Measurements from ENCODE around the gene HES4.
"Not testable (repeated sequence)": the region's sequence is repeated elsewhere in the genome, so short reads cannot be mapped to it uniquely, and the experiment has no call there.

HES4 gene

GRCh38 chr1:1033009-1033587 lies 33.2 kb upstream of the HES4 start:
- DNase-seq: peak; percentile 73

GRCh38 chr1:1032424-1032823 lies 32.5 kb upstream of the HES4 start:
- DNase-seq: no peak

- no peak for DNase-seq
Measured at GRCh38 chr1:1031659-1032235, 31.9 kb upstream of the HES4 start.

GRCh38 chr1:1030867-1031658 lies 31.2 kb upstream of the HES4 start:
- DNase-seq: not testable (repeated sequence)

- no peak for DNase-seq
Measured at GRCh38 chr1:1027791-1028190, 27.9 kb upstream of the HES4 start.

GRCh38 chr1:1026599-1027413 lies 26.9 kb upstream of the HES4 start:
- no peak for DNase-seq

- no peak for DNase-seq
Measured at GRCh38 chr1:1025730-1026129, 25.8 kb upstream of the HES4 start.

- DNase-seq: no peak
Measured at GRCh38 chr1:1024771-1025699, 25.1 kb upstream of the HES4 start.

- no peak for DNase-seq
Measured at GRCh38 chr1:1024149-1024770, 24.4 kb upstream of the HES4 start.

DNA sequence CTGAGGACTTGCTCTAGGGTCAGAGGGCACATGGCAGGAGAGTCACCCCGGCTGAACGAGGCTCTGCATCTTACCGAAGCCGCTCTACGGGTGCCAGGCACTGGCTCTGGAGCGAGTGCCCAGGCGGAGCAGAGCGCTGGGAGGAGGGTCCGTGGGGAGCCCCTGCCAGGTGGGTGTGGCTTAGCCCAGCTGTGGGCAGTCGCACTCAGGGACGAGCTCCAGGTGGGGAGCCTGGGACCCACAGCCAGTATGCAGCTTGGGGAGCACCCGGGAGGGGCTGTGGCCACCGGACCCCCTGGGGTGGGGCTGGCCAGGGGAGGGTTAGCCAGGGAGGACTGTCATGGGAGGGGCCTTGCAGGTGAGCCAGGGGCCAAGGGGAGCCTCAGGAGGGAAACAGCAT lies 23.8 kb upstream of the HES4 start:
- no peak for DNase-seq

DNA sequence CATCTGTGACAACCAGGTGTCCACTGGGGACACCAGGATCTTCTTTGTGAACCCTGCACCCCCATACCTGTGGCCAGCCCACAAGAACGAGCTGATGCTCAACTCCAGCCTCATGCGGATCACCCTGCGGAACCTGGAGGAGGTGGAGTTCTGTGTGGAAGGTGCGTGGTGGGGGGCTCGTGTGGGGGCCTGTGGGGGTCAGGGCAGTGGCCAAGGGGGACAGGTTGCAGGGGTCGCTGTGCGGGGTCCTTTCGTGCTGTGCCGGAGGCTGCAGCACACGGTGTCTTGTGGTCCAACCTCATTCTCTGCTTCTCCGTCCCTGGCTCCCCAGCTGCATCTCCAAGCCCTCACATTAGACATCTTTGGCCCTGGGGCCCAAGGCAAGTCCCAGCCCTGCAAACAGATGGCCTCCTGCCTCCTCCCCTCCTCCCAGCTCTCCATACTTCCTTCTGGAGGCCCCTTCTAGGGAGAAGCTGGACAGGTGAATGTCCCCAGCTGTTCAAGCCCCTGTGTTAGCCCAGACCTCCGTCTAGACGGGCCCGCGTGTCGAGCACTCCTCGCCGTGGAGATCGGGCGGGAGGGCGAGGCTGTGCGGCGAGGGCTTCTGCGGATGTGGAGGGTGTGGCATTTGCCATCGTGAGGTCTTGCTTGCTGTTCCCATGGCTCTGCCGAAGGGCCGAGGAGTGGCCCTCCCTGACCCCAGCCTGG lies 22.6 kb upstream of the HES4 start:
- DNase-seq: no peak

DNA sequence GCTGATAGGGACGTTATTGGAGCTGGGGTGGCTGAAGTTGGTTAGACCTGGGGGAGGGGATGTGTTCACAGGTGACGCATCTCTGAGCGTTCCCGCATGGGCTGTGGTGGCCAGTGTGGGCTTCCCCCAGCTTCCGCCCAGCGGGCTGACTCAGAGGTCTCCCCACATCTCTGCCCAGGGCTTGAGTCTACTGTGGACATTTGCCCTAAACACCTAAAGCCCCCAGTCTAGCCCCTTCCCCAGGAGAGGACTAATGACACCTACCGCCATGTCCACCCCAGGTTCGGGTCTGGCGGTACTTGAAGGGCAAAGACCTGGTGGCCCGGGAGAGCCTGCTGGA lies 22.0 kb upstream of the HES4 start:
- no peak for DNase-seq

- DNase-seq: no peak
Measured at GRCh38 chr1:1021010-1021919, 21.4 kb upstream of the HES4 start.

DNA sequence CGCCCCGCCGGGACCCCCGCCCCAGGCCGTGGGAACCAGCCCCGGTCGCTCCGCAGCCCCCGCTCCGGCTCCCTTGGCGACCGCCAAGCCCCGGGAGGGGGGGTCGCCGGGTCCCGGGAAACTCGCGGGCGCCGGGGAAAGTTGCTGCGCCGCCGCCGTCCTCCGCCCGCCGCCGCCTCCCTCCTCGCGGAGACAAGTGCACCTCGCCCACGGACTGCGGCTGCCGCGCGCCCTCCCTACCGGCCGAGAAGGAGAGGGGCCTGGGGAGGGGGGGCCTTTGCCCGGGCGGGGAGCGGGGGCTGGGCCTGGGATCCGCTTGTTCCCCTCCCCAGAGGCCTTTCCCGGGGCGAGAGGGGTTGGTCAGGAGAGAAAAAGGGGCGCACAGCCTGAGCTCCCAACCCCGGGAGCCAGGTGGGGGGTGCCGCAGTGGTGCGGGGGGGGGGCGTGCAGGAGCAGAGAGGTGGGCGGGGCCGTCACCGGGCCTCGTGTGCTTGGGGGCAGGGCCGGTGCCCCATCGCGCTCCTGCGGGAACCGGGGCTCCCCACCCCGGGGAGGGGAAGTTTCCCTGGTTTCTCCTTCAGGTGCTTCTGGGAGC lies 20.6 kb upstream of the HES4 start:
- no peak for DNase-seq

DNA sequence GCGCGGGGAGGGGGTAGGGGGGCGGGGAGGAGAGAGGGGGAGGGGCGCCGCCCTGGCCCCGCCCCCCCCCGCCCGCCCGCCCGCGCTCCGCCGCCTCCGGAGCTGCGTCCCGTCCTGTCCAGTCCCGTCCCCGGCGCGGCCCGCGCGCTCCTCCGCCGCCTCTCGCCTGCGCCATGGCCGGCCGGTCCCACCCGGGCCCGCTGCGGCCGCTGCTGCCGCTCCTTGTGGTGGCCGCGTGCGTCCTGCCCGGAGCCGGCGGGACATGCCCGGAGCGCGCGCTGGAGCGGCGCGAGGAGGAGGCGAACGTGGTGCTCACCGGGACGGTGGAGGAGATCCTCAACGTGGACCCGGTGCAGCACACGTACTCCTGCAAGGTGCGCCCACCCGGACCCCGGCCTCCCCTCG lies 20.1 kb upstream of the HES4 start, which contains the start of gene AGRN:
Gene AGRN (plus strand): TSS at position 121 of the 405 bp plus-strand sequence. CDS start 53 bp downstream, at position 174.
- no peak for DNase-seq

- peak; percentile 71 for DNase-seq
Measured at GRCh38 chr1:1019122-1019999, 19.5 kb upstream of the HES4 start.

GRCh38 chr1:1018321-1018685 lies 18.4 kb upstream of the HES4 start:
- not testable (repeated sequence) for DNase-seq

Data from central memory CD4-positive, alpha-beta T cell (primary cell).